AG08395 (cell line): ENCODE data around the gene VCP.
"Not testable (repeated sequence)": the region's sequence is repeated elsewhere in the genome, so short reads cannot be mapped to it uniquely, and the experiment has no call there.

Experiments
- DNase-seq: peaks from one replicate; pipeline ENCODE4 v3.0.0; 2012; ENCODE audit warnings: mixed read lengths, low spot score

The VCP gene

GRCh38 chr9:35060548-35061207 lies 11.7 kb downstream of the VCP start:
- DNase-seq: no peak

DNA sequence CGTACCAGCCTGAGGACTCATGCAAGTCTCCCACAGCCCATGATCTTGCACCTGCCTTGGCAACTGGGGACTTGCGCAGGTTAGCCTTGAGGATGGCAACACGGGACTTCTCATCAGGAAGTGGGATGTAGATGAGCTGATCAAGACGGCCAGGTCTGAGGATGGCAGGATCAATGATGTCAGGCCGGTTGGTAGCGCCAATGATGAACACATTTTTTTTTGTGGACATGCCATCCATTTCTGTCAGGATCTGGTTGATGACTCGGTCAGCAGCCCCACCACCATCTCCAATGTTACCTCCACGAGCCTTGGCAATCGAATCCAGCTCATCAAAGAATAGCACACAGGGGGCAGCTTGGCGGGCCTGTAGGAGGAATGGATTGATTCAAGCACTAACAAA lies 13.0 kb downstream of the VCP start:
- no peak for DNase-seq

GRCh38 chr9:35057271-35057620 lies 15.2 kb downstream of the VCP start:
- DNase-seq: no peak

DNA sequence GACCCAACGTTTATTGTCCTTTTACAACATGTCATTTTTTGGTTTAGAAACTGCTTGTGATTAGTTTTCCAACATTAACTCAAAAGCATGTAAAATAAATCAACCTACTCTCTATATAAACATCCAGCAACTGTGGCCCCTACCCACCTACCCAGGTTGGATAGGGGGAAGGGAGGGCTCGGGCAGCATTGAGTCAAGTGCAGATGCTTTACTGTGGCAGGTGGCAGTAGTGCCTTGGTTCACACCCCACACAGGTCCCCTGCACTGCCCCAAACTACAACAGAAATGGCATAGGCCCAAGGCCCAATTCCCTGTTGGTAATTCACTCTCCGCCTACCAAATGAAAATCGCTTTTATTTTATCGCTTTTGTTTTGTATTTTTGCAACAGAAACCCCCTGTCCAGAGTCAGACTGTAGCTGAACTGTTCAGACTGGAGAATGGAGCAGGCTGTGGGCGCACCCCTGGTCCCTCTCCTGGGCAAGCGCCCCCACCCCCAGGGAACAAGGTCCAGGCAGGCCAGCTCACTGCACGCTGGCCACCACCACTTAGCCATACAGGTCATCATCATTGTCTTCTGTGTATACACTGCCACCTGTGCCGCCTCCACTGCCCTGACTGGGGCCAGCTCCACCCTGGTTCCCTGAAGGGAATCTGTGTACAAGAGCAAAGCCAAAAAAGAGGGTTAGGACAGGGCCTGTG lies 15.7 kb downstream of the VCP start:
- no peak for DNase-seq

DNA sequence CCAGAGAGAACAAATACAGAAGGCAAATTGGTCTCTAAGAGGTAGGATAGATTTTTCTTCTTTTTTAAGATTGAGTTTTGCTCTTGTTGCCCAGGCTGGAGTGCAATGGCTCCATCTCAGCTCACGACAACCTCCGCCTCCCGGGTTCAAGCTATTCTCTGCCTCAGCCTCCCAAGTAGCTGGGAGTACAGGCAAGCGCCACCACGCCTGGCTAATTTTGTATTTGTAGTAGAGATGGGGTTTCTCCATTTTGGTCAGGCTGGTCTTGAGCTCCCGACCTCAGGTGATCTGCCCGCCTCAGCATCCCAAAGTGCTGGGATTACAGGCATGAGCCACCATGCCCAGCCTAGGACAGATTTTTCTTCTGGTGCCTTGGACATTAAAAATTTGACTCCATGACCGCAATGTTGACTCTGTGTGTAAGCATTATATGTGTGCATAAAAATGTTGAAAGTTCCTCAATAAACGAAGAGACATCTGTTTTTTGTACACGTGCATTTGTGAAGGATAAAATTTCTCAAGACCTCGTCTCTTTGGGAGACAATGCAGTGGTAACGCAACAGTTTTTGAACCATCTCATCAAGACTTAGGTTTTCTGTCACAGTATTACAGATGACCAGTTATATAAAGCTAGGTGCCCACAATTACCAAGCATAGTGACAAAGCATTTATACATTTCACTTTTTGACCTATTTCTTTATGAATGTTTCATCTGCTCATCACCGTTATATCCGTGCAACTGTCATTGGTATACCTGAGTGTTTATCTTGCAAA lies 17.4 kb downstream of the VCP start:
- DNase-seq: no peak

- DNase-seq: no peak
Measured at GRCh38 chr9:35054185-35054835, 18.1 kb downstream of the VCP start.

GRCh38 chr9:35051069-35051967 lies 21.1 kb downstream of the VCP start:
- peak; percentile 62 for DNase-seq

- DNase-seq: no peak
Measured at GRCh38 chr9:35048511-35048910, 23.9 kb downstream of the VCP start.

DNA sequence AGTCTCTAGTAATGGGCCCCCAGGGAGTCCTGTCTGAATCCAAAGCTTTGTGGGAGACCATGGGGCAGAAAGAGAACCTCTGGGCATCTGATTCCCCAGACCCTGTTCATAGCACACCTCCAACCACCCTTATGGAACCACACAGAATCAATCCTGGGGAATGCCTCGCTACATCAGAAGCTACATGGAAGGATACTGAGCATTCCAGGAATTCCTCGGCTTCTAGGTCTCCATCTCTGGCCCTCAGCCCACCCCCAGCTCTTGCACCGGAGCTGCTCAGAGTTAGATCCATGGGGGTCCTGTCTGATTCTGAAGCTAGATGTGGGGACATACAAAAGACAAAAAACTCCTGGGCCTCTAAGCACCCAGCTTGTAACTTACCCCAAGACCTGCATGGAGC lies 28.4 kb downstream of the VCP start:
- DNase-seq: no peak

GRCh38 chr9:35042891-35043545 lies 29.4 kb downstream of the VCP start:
- DNase-seq: no peak

- peak; percentile 32 for DNase-seq
Measured at GRCh38 chr9:35042081-35042604, 30.3 kb downstream of the VCP start.

GRCh38 chr9:35035851-35036701 lies 36.3 kb downstream of the VCP start:
- peak; percentile 62 for DNase-seq

DNA sequence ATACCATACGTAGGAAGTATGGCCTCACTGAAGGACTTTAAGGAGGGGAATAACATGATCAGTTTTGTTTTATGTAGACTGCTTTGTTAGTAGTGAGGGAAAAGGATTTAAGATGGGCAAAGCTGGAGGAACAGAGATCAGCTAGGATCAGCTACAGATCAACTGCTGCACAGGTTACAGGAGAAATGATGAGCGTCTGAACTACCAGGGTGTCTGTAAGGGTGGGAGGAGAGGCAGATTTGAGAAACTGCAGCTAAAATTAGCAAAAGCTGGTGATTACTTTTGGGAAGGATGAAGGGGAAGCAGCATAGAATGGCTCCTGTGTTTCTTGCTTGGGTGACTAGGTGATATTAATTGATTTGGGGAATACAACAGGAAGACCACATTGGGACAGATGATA lies 39.3 kb downstream of the VCP start:
- no peak for DNase-seq

GRCh38 chr9:35029852-35030251 lies 42.6 kb downstream of the VCP start:
- DNase-seq: no peak

DNA sequence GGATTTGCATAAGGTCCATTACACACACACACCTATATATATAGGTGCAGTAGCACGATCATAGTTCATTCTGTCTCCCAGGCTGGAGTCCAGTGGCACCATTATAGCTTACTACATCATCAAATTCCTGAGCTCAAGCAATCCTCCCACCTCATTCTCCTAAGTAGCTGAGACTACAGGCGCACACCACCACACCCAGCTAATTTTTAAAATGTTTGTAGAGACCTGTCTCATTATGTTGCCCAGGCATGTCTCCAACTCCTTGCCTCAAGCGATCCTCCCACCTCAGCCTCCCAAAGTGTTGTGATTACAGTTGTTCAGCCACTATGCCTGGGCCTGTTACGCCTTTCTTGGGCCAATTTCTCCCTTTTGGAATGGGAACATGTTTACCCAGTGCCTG lies 43.2 kb downstream of the VCP start:
- DNase-seq: no peak

- no peak for DNase-seq
Measured at GRCh38 chr9:35028341-35028740, 44.1 kb downstream of the VCP start.

DNA sequence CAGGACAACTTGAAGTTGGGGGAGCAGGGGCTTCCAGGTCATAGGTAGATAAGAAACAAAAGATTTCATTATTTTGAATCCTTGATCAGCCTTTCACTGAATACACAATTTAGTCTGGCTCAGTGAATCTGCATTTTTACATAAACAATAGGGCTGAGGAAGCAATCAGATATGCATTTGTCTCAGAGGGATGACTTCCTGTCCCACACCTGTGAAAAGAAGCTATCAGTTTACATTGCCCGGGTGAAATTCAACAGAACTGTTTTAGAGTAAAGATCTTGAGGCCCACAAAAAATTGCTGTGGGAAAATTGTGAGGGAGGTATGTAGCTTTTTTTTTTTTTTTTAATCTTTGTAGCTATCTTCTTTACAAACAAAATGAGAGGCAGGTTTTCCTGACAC lies 44.6 kb downstream of the VCP start:
- DNase-seq: no peak

DNA sequence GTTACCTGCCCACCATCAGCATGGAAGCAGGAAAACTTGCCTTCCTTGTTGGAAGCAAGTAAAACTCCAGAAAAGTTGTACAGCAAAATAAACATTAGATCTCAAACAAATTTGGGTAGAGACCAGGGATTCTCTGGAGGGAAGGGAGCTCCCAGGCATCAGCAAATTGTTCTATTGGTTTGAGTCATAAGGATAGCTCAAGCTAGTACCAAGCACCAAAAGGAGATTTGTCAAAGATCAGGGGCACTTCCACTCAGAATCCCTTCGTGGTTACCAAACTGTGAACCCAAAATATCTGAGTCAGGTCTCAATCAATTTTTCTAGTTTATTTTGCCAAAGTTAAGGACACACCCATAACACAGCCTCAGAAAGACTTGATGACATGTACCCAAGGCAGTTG lies 45.1 kb downstream of the VCP start:
- DNase-seq: no peak

GRCh38 chr9:35026671-35027070 lies 45.8 kb downstream of the VCP start:
- DNase-seq: no peak

- DNase-seq: not testable (repeated sequence)
Measured at GRCh38 chr9:35023443-35023842, 49.0 kb downstream of the VCP start.
